ENCODE data around the gene SLC25A13.

The SLC25A13 gene

DNA sequence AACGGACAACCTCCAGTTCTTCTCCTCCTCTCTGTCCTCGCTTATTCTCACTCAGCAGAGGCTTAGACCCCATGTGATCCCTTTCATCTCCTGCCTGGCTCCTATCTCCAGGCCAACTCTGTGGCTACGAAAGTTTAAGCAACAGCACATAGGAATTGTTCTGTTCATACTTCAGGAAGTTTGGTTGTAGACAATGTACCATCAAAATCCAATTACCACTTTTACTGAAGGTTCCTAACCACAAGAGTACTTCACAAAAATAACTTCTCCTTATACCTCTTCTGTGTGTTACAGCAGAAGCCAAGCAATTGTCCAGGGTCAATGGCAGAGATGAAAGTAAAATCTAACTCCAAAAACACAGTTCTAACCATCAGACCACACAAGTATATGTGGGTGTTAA is 80.0 kb downstream of the SLC25A13 start:
- no peak for DNase-seq (ENCODE audit: low spot score)

DNA sequence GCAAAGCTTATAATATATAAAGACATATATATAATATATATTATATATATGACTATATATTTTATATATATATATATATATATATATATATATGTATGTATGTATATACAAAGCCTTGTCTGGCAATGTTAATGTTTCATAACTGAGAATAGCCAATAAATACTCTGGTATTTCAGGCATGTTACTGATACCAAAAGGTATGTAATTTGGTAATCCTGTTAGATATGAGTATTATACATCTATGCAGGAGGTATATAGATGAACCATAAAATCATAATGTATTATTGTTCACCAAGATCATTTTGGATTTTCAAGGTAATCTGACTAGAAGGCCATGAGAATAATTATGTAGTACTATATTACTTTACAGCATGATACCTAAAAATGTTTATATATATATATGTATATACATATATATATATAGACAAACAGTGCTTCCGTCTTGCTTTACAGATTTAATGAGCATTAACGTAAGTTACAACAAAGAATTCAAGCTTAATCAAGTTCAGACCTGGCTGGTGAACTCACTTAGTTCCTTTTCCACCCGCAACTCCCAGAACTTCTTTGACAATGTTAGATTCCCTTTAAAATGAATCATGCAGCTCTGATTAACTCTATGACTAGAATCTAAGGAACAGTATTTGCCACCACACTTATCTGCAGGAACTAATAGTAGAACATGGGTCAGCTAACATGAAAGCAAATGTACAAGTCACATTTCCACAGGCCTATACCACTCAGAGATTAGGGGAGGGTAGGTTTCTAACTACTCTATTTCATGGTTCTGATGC is 82.7 kb downstream of the SLC25A13 start:
- DNase-seq (ENCODE audit: low spot score): no peak

GRCh38 chr7:96238474-96238873 is 83.4 kb downstream of the SLC25A13 start:
- no peak for DNase-seq (ENCODE audit: low spot score)

DNA sequence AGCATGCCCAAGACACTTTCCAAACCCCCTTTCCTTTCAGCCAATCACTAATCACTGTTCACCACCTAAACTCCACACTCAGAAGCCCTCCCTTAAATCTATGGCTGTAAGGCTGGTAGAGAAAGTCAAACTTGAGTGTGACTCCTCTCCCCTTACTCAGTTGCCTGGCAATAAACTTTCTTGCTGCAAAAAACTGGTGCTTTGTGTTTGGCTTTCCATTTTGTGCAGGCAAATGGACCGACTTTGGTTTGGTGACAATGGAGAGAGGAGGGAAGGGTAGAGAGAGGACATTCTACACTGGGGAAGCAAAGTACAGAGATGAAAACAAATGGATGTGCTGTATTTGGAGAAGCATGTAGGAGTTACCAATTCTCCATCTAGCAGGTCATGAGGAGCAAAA is 84.9 kb downstream of the SLC25A13 start:
- no peak for DNase-seq (ENCODE audit: low spot score)

- no peak for DNase-seq (ENCODE audit: low spot score)
Measured at GRCh38 chr7:96236198-96237039, 85.5 kb downstream of the SLC25A13 start.

DNA sequence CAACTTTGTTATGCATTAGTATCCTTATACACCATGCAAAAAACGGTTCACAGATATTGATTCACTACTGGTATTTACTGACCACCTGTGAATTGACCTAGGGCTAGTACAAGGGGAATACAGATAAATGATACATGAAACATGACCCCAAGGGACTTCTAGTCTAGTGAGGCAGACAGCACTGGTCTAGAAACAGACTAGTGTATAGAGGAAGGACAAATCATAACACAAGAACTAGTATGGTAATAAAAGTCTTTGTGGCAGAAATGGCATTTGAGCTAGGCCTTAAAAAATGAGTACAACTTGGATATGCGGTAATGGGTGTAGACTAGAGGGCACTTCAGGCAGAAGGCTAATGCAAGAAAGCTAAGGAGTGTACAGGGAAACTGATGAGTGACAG is 86.6 kb downstream of the SLC25A13 start:
- DNase-seq (ENCODE audit: low spot score): no peak

DNA sequence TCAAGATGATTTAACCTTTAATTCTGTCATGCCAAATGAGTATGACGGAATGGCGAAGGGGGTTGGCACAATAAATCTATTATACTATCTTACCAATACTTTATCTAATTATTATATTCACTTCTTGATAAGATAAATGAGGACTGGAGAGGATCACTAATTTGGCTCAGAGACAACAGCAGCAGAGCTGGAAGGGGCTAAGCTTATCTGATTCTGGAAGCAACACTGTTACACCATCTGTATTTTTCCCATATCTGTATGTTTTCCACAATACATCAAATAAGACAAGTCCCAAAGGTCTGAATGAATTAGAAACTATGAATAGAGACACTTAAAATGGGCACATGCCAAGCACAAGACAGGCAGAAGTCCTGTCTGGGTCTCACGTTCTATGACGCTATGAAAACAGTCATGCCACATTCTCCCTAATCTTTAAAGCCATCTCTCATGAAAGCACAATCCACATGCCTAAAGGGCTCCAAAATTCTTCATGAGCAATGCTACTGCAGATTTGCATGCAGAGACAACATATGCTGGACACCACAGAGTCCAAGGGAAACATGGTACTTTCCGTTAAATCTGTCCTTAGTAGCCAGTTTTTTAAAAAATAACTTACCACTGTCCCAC is 88.3 kb downstream of the SLC25A13 start:
- no peak for DNase-seq (ENCODE audit: low spot score)

GRCh38 chr7:96233084-96233483 is 88.8 kb downstream of the SLC25A13 start:
- DNase-seq (ENCODE audit: low spot score): no peak

GRCh38 chr7:96228760-96229159 is 93.1 kb downstream of the SLC25A13 start:
- no peak for DNase-seq (ENCODE audit: low spot score)

- DNase-seq (ENCODE audit: low spot score): no peak
Measured at GRCh38 chr7:96225251-96225650, 96.6 kb downstream of the SLC25A13 start.

DNA sequence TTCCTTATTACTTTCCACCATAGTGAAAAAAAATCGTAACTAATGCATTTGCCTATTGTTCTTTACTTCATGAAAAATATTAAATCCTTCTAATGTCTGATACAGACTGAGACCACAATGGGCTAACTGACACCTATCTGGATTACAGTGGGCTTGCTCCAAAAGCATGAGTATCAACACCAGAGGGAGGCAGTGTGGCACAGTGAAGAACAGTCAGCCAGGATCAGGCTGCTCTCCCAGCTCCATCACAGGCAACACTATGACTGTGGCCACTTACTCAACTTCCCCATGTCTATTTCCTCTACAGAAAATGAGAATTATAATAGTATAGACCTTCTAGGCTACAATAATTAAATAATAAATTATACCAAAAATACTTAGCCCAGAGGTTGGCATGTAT is 97.2 kb downstream of the SLC25A13 start:
- DNase-seq (ENCODE audit: low spot score): no peak

DNA sequence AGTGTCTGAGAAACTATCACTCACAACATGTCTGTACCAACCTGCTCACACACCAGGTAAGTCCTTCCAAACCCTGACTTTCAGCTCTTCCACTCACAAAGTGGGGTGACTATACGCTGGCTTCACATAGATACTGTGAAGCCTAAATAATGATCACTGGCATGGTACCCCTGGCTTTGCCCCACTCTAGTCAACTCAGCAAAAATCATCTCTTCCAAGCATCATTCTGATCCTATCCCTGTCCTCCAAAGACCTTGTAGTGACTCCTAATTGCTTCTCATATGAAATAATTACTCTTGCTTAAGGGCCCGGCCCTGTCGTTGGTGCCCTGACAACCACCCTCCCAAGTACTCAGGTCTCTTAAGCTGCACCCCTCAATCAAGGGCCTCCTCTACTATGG is 97.8 kb downstream of the SLC25A13 start:
- no peak for DNase-seq (ENCODE audit: low spot score)

GRCh38 chr7:96221888-96222287 is 100.0 kb downstream of the SLC25A13 start:
- no peak for DNase-seq (ENCODE audit: low spot score)

- no peak for DNase-seq (ENCODE audit: low spot score)
Measured at GRCh38 chr7:96219378-96220130, 102.3 kb downstream of the SLC25A13 start.

DNA sequence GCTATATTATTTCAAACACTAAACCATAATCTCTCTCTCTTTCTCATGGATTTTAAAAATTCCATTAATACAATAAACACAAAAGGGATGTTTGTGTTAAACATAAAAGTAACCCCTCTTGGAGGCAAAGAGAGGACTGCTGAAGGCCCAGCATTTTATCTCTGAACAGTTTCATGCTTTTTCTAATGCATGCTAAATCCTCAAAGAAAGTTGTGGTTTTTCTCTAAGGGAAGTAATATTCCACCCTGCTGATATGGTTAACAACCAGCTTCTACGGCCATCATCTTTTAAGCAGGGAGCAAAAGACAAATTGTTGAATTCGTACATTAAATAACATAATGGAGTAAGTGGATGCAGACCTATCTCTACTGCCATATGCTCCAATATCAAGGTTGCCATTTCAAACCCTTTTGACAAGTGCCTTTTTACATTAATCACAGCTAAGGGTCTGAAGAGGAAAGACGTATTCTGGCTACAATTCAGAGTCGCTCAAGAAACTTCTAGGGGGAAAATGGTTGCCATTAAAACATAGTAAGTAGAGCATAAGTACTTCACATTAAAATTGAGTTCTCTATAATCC is 103.1 kb downstream of the SLC25A13 start:
- DNase-seq (ENCODE audit: low spot score): no peak

DNA sequence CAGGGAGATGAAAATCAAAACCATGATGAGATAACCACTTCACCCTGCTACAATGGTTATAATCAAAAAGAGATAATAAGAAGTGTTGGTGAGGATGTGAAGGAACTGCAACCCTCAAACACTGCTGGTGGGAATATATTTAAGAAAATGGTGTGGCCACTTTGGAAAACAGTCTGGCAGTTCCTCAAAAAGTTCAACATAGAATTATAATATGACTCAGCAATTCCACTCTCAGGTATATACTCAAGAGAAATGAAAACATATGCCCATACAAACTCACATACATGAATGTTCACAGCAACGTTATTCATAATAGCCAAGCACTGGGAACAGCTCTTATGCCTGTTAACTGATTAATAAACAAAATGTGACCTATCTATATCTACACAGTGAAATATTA is 104.8 kb downstream of the SLC25A13 start:
- no peak for DNase-seq (ENCODE audit: low spot score)

- no peak for DNase-seq (ENCODE audit: low spot score)
Measured at GRCh38 chr7:96216373-96216772, 105.5 kb downstream of the SLC25A13 start.

DNA sequence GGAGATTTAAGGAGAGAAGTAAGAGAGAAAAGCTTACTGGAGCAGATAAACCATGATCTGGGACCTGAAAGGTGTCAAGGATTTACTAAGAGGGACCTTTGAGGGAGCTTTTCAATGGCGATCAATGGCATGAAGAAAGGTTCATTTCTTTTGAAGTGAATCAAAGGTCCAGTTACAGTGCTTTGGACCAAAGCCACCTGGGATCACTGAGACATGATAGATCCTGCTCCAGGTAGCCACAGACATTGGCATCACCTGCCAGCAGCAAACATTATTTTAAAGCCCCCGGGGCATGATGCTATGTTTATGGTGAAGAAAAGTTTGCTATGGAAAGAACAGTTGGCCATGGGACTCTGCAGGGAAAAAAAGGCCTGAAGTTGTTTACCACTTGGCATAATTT is 109.4 kb downstream of the SLC25A13 start:
- DNase-seq (ENCODE audit: low spot score): no peak

DNA sequence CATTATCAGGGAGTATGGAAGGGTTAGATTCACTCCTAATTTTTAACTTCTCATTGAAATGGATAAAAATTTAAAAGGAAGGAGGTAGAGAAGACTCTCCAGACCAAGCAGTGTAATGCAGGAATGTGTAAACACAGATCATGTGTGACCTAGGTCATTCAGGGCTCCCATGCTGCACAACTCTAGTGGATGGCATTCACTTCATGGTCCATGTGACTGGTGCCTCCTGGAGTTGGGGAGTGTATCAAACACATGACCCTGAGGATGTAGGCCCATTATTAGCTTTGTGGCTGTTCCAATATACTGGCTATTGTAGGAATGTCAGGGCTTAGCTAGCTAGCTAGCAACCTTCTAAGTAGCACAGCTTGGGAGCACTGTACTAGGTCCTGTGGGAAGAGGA is 109.9 kb downstream of the SLC25A13 start:
- no peak for DNase-seq (ENCODE audit: low spot score)

- no peak for DNase-seq (ENCODE audit: low spot score)
Measured at GRCh38 chr7:96205665-96206064, 116.2 kb downstream of the SLC25A13 start.

GRCh38 chr7:96204601-96205000 is 117.3 kb downstream of the SLC25A13 start:
- no peak for DNase-seq (ENCODE audit: low spot score)

DNA sequence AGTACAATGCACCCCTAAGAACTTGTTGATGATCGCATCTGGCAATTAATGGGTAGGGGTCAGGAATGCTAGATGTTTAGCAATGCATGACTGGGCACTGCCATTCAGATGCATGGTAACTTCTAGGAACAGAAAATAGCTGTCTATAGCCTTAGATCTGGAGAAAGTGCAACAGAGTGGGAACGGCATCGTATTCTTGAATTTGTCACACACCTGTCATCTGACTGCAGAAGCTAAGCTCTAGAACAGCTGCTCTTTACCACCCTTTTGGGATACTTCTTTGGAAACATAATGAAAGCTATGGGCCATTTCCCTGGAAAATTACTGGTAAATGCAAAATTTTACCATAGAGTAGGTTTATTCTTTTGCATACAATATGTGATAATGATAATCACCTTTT is 118.1 kb downstream of the SLC25A13 start:
- DNase-seq (ENCODE audit: low spot score): no peak

Data from Ammon's horn (tissue), 1 donor.